HG03196 (cell line): ENCODE data around the gene LAMTOR5.
A peak's percentile ranks its signal among the peaks of the same experiment; 100 is the strongest.
"Not testable (repeated sequence)": the region's sequence is repeated elsewhere in the genome, so short reads cannot be mapped to it uniquely, and the experiment has no call there.

ENCODE experiments used
- ATAC-seq: cut with Tn5 transposase; IDR thresholded peaks from one replicate; pipeline ENCODE4 v1.9.1; 2021; ENCODE audit not compliant: unreplicated experiment

LAMTOR5 gene

DNA sequence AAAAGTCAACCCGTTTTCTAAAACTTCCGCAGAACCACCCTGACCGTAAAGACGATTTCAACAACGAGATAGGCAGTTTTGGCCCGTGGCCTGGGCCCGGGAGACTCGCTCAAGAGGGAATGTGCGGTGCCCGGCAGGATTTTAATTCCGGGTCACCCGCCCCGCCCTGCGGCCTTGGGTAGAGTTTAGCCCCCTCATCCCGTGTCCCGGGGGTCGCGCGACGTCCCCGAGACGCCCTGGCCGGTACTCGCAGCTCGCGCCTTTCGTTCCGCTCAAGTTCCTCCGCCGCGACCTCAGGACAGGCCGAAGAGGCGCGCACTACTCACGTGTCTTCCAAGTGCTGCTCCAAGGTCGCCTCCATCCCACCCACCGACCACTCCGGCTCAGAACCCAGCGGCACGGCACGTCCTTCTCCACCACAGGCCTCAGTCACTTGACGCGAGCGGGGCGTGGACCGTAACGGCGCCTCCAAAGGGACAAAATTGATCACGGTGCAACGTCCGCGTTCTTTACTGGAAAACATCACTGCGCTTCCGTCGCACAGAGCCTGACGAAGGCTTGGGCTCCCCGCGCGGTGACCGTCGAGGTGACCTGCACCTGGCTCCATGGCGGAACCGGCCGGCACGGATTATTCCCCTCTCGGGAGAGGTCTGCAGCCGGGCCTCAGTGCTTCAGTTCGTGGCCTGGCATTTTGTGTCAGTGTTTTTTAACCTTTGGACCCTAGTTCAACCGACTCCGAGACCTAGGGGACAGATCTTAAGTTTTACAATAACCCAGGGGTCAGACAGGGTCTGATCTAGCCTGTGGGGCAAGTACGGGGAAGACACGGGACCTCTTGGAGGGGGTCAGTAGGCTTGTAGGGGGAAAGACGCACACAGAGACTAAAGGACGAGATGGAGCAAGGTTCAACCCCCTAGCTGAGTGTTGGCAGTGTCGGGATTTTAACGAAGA lies at the start of gene LAMTOR5:
Gene LAMTOR5, minus strand, starts transcription at position 435 of the 951 bp plus-strand sequence. Its CDS starts 74 bp downstream, at position 361.
- peak; percentile 86 for ATAC-seq

- ATAC-seq = no peak
Measured at GRCh38 chr1:110457206-110457605, 49.7 kb upstream of the LAMTOR5 start.

DNA sequence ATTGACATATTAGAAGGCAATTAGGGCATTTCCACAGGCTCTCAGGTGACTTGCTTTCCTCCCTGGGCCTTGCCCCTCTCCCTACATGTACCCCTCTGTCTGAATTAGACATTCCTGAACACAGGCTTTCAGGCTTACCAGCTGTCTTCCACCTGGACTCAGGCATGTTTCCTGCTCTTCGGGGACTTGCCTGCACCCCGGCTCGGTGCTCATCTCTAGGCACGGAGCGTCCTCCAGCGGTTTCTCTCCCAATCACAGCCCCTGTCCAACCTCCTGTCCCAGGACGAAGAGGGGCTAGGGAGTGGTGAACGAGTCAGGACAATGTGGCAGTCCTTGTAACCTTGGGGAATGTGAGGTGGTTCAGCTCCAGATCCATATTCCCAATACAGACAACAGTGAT lies 47.7 kb upstream of the LAMTOR5 start:
- no peak for ATAC-seq

DNA sequence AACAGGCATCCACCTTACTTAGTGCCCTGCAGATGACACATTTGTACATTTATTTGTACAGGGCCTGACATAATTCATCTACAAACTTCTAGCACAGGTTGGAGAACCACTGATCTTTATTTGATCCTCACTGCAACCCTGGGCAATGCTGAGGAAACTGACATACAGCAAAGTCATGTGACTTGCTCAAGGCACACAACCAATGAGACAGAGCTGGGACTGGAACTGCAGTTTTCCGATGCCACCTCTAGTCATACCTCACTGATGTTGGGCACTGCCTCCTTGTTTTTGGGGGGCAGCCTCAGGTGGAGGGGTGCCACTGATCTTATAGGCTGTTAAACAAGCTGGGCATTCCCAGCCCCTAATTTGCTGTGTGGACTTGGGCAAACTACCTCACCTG lies 46.8 kb upstream of the LAMTOR5 start:
- ATAC-seq = no peak

DNA sequence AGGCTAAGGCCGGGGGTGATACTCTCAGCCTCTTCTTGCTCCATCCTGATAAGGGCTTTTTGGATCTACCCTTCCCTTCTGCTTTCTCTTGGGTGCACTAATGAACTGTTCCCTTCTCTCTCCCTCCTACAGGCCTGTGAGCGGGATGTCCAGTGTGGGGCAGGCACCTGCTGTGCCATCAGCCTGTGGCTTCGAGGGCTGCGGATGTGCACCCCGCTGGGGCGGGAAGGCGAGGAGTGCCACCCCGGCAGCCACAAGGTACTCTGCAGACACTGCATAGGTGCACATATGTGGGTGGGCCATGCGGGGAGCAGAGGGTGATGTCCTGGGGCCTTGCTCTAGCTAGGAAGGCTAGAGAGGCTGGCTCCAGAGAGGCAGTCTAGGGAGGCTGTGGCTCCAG lies 46.3 kb upstream of the LAMTOR5 start:
- ATAC-seq = no peak

DNA sequence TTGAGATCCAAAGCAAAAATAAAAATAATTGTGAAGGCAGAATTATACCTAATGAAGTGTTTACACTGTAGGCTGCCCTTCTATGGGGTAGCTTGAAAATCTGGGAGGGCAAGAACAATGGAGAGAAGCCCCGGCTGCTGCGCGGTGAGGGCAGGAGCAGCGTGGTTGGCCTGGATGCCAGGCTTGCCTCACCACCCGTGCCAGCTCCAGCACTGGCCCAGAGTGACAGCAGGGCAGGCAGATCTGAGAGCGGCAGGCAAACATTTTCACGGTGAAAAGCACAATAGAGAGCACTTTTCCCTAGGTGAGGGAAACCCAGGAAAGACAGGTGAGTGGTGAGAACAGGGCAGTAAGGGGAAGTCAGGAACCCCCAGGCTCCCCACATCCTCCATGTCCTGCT lies 44.8 kb upstream of the LAMTOR5 start:
- ATAC-seq = no peak

DNA sequence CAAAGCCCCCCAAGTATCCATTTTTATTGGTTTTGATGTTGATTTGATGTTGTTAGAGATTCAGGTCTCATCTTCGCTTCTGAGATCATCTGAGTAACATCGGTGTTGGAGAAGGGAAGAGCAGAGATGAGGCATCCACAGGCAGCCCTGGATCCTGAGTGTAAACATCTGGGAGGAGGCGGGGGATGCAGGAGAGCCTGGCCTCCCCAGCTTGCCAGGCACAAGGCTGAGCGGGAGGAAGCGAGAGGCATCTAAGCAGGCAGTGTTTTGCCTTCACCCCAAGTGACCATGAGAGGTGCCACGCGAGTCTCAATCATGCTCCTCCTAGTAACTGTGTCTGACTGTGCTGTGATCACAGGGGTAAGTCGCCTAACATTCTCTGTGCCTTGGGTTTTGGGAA lies 43.4 kb upstream of the LAMTOR5 start, which contains the start of gene PROK1:
Gene PROK1, plus strand, starts transcription at position 221 of the 400 bp plus-strand sequence. Its CDS starts 68 bp downstream, at position 289.
- ATAC-seq = no peak

GRCh38 chr1:110449661-110450651 lies 42.5 kb upstream of the LAMTOR5 start:
- no peak for ATAC-seq

GRCh38 chr1:110444561-110444960 lies 37.1 kb upstream of the LAMTOR5 start:
- ATAC-seq = no peak

GRCh38 chr1:110443451-110443850 lies 36.0 kb upstream of the LAMTOR5 start:
- no peak for ATAC-seq

- ATAC-seq = no peak
Measured at GRCh38 chr1:110441888-110442287, 34.4 kb upstream of the LAMTOR5 start.

GRCh38 chr1:110440877-110441276 lies 33.4 kb upstream of the LAMTOR5 start:
- ATAC-seq = no peak

DNA sequence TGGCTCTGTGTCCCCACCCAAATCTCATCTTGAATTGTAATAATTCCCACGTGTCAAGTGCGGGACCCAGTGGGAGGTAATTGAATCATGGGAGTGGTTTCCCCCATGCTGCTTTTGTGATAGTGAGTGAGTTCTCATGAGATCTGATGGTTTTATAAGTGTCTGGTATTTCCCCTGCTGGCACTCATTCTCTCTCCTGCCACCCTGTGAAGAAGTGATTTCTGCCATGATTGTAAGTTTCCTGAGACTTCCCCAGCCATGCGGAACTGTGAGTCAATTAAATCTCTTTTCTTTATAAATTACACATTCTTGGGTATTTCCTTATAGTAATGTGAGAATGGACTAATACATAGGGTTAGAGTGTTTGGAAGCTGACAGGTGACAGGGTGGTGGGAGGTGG lies 32.4 kb upstream of the LAMTOR5 start:
- ATAC-seq = not testable (repeated sequence)

DNA sequence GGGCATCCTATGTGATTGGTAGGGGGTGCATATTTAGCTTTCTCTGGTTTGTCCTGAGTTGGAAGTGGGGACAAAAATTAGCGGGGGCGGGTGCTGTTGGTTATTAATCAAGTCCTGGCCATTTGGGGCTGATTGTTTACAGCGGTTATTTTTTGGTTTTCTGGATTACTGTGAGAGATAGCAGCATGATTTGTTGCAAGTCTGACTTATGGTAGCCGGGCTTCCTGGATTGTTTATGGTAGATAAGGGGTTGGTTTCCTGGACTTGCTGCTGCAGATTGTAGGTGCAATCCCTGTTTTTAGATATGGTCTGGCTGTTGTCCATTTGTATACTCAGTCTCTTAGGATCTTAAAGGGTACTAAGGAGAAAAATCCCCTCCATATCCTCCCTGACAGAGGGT lies 31.4 kb upstream of the LAMTOR5 start:
- ATAC-seq = no peak

DNA sequence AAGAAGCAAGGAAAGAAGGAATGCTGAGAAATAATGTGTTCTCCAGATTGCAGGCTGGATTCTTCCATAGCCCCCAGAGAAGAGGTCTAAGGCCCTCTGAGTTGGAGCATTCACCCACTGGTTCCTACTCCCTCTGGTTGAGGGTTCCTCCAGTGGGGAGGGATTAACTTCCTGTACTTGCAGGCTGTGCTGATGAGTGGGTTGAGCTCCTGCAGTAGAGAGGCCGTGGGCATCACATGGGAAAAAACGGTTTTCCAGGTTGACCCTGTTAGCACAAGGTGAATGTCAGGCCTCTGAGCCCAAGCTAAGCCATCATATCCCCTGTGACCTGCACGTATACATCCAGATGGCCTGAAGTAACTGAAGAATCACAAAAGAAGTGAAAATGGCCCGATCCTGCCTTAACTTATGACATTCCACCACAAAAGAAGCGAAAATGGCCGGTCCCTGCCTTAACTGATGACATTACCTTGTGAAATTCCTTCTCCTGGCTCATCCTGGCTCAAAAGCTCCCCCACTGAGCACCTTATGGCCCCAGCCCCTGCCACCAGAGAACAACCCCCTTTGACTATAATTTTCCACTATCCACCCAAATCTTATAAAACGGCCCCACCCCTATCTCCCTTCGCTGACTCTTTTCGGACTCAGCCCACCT lies 30.3 kb upstream of the LAMTOR5 start:
- ATAC-seq = not testable (repeated sequence)

GRCh38 chr1:110436635-110437034 lies 29.1 kb upstream of the LAMTOR5 start:
- ATAC-seq = no peak

DNA sequence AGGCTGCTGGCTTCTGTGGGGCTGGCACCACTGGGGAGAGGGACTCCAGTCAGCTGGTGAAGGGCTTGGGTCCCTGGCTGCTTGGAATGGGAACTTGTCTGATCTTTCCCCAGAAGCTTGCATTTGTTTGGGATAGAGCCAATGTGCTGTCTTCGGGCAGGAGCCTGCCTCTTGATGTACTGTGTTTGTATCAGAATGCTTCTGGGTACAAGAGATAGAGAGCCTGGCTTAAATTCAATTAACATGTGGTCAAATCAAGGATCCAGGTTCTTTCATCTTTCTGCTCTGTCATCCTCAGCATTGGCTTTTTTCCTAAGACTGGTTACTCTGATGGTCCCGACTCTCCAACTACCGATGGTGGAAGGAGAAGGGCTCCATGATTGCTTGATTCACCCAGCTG lies 27.5 kb upstream of the LAMTOR5 start:
- no peak for ATAC-seq

DNA sequence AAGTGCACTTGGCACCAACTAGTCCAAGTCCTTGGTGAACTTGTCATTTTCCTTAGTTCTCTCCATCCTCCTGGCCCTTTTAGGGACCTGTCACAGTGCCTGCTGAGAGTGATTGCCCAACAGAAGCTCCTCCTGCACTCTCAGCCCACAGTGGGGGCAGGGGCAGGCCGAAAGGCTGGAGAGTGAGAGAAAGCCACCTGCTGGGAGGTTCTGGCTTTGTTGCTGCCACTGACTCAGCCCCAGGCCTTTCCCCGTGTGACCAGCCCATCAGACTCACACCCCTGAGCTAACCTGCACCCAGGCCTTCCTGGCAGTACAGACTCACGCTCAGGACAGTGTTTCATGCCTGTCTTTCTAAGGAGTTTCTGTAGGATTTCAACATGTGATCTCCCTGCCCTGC lies 26.3 kb upstream of the LAMTOR5 start:
- ATAC-seq = no peak

DNA sequence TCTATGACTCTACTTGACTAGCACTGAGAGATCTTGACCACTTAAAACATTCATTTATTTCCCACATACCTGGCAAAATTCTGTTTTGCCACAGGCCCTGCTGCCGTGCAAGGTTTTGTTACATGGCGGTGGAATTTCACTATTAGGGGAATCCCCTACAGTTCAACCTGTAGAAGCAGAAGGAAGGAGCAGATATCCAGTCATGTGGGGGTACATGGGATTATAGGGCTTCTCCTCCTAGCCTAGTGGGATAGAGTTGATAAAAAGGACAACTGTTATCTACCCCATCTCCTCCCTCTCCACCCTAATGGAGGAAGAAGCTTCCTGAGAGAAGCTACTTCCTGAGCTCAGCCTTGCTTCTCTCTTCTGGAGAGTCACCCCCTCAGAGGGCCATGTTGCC lies 25.7 kb upstream of the LAMTOR5 start:
- no peak for ATAC-seq

DNA sequence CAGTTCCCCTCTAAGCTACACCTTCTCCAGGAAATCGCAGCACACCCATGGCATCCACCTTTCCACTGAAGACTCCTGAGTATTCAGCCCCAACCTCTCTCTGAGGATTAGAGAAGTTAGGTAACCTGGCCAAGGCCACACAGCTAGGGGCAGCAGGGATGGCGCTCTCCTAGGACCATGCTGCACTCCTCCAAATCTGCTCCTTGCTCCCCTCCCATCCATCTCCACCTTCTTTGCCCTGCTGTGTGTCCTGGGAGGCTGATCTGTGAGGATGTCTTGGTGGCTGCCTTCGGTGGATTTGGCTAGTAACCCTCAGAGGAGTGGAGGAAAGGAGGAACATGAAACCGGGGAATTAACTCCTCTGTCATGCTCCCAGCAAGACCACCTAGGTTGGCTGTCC lies 23.4 kb upstream of the LAMTOR5 start:
- ATAC-seq = no peak

DNA sequence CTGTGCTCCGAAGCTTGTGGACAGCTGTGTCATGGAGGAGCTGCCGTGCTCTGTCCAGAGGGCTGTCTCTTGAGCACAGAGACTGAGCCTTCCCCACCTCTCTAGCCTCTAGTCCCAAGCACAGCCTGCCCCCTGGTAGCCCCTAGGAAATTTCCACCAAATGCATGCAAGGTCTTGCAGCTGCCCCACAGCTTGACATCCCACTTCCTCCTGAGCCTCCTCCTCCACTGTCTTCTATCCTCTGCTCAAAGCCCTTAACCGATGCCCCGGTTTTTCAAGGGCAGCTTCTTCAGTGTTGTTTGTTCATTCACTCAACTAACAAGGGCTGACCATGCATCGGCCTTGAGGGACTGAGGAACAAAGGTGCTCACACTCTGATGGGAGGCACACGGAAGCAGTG lies 22.9 kb upstream of the LAMTOR5 start:
- no peak for ATAC-seq
